ENCODE measurements around the gene TNKS1BP1.

- no peak for TF ChIP-seq ELF4 (IDR thresholded peaks at IDR 0.05)
- no peak for TF ChIP-seq ARNT (IDR thresholded peaks at IDR 0.05)
- no peak for TF ChIP-seq BHLHE40 (IDR thresholded peaks at IDR 0.05; ENCODE audit: borderline replicate concordance)
- TF ChIP-seq CTBP1 (IDR thresholded peaks at IDR 0.05; ENCODE audit: borderline replicate concordance), result no peak
- TF ChIP-seq SUZ12 (IDR thresholded peaks at IDR 0.05), result no peak
- no peak for TF ChIP-seq FOXM1 (IDR thresholded peaks at IDR 0.05; ENCODE audit: borderline replicate concordance)
- TF ChIP-seq L3MBTL2 (conservative IDR thresholded peaks at IDR 0.05), result no peak
- no peak for TF ChIP-seq SP1 (IDR thresholded peaks at IDR 0.05)
- no peak for TF ChIP-seq FOXK2 (IDR thresholded peaks at IDR 0.05)
- no peak for TF ChIP-seq TARDBP (IDR thresholded peaks at IDR 0.05)
- no peak for TF ChIP-seq NFRKB (IDR thresholded peaks at IDR 0.05)
- TF ChIP-seq FOXA1 (IDR thresholded peaks at IDR 0.05), result no peak
- TF ChIP-seq HDGF (IDR thresholded peaks at IDR 0.05; ENCODE audit: borderline replicate concordance), result no peak
- no peak for TF ChIP-seq PKNOX1 (IDR thresholded peaks at IDR 0.05)
These were observed 5.3 kb upstream of the TNKS1BP1 start for GRCh38 chr11:57330029-57330428.
